Cortex of kidney (tissue), 1 donor: ENCODE data around the gene UMPS.
"Not testable (repeated sequence)": the region's sequence is repeated elsewhere in the genome, so short reads cannot be mapped to it uniquely, and the experiment has no call there.

Experiments
- DNase-seq: peaks from one replicate; lab custom pipeline; 2025; lab: John Stamatoyannopoulos, UW

UMPS gene

GRCh38 chr3:124780356-124780755 lies 50.1 kb downstream of the UMPS start:
- DNase-seq, result no peak

DNA sequence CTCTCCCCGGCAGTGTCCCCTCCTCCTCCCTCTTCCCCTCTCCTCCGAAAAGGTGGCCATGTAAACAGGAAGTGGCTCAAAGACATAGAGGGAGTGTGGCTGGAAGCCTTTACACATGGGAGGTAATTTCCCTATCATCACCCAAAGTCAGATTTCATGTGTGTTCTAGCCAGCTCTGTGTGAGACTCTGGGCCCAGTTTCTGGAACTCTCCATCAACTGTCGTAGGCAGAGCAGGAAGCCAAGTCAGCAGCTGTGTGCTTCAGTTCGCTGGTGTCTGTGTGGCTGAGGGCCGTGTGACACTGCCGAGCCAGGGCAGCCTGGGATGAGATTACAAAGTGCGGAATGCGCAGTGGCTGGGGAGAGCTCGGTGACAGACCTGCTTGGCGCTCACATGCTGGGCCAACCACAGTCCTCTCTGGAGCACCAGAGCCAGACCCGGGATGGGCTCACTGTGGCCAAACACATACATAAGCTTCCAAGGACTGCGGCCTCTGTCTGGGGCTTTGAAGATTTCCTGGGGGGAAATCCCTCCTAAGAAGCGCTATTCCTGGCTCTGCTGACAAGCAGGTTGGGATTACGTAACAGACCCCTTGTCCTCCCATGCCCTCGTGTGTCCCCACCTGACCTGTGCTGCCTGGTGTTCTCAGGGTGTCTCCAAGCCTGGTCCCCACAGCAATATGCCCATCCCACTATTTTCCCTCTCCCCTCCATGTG lies 50.7 kb downstream of the UMPS start:
- no peak for DNase-seq

GRCh38 chr3:124781476-124782376 lies 51.5 kb downstream of the UMPS start:
- DNase-seq, result no peak

DNA sequence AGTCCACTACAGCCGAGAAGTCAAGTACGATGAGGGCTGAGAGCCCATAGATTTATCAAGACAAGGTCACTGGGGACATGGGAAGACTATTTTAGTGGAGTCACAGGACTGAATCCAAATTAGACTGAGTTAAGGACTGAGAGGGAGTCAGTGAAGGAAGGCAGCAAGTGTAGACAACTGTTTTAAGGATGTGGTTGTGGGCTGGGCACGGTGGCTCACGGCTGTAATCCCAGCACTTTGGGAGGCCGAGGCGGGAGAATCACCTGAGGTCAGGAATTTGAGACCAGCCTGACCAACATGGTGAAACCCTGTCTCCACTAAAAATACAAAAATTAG lies 52.1 kb downstream of the UMPS start:
- DNase-seq, result not testable (repeated sequence)

- no peak for DNase-seq
These were observed 53.4 kb downstream of the UMPS start for GRCh38 chr3:124783696-124784095.

DNA sequence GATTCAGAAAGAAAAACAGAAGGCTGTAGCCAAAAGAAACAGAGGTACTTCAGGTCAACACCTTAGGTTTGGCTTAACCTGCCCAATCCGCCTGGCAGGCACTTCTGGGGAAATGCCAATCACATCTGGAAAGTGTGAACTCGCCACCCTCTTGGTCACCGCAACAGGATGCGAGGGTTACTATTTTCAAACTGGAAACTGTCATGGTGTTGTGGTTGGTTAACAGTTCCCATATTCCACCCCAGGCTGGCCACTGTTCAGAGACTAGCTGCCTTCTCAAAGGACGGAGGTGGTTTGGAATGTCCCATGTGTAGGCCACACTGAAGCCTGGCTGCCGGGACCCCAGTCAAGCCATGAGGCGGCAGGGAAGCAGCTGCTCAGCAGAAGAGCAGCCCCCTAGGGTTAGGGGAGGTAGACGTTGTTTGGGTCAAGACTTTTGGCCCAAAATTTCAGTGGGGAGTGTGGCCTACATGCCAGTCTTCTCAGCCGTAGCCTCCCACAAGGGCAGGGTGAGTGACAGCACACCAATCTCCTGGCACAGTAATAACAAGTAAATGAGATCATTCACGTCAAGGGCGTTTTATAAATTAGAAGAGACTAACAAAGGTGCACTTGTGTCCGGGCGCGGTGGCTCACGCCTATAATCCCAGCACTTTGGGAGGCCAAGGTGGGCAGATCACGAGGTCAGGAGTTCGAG lies 54.6 kb downstream of the UMPS start:
- no peak for DNase-seq

DNA sequence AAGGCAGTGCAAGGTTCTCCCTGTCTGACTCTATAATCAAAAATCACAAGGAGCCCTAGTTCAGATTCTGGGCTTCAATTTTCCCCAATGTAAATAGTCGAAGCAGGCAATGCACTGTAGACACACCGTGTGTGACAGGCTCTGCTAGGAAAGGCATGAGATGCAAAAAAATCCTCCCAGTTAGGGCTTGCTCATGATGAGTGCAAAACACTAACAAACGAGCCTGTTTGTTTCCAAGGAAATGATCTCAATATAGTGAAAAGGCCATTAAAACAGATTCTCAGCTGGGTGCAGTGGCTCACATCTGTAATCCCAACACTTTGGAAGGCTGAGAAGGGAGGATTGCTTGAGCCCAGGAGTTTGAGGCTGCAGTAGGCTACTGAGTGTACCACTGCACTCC lies 55.7 kb downstream of the UMPS start:
- no peak for DNase-seq

DNA sequence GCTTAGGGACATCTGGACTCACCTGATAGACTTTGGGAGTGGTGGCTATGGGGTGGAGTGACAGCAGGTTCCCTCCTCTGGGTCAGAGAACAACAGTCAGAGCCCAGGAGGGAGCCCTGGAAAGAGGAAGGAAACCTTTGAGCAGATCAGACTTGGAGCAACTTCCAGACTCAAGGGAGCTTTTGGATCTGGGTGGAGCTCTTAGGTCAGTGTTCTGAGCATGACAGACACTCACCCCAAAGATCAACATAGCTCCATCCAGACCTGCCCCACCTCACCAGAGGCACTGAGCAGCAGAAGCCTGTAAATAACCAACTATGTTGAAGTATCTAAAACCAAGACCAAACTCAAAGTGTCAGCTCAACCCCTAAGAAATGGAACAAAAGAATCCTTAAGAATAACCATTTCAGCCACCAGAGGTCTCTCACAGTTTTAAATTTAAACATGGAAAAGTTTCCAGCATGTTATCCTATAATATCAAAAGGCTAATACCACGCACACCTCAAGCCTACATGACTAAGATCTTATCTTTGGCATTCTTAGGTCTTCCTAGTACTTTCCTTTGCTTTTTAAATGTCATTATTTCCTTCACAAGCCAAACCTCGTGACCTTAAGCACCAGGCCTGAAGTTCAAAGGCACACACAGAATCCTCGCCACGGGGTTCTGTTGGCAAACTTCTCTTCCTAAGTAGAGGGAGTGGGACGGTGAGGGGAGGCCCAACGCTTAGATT lies 56.4 kb downstream of the UMPS start:
- DNase-seq, result no peak

DNA sequence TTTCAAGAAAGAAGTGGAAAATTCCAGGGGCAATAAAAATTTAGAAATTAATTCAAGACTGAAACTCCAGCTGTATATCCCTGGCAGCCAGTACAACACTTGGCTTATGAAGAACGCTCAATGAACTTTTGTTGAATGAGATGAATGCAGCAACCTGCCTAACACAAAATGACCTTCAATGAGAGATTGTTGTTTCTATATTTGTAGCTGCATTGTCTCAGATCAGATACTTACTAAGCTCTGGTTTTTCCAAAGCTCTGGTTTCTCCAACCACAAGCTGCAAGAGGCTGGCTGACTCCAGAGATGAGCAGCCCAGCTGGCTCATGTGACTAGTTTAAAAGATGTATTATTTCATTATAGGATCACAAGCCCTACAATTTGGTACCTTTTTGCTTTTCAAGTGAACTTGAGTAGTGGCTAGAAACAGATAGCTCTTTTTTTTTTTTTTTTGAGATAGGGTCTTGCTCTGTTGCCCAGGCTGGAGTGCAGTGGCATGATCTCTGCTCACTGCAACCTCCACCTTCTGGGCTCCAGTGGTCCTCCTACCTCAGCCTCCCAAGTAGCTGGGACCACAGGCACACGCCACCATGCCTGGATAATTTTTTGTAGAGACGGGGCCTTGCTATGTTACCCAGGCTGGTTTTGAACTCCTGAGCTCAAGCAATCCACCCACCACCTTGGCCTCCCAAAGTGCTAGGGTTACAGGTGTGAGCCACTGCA lies 57.4 kb downstream of the UMPS start:
- no peak for DNase-seq

DNA sequence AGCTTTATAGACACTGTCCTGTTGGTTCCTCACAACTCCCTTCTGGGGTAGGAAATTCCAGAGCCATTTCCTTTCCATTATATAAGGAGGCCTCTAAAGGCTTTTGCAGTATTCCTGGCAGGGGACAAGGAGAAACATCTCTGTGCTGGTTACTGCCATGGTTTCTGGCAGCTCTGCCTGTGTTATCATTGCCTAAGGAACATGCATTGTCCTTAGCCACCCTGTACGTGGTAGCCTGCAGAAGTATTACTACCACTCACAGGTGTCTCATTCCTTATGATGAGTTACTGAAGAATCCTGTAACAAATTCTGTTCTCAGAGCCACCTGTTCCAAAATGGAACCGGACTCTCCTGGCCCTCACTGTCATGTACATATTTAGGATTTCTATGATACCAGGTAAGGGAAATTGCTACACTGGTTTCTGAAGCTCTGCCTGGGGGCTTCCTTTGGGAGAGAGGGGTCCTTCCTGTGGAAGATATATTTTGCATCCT lies 58.0 kb downstream of the UMPS start:
- DNase-seq, result no peak

DNA sequence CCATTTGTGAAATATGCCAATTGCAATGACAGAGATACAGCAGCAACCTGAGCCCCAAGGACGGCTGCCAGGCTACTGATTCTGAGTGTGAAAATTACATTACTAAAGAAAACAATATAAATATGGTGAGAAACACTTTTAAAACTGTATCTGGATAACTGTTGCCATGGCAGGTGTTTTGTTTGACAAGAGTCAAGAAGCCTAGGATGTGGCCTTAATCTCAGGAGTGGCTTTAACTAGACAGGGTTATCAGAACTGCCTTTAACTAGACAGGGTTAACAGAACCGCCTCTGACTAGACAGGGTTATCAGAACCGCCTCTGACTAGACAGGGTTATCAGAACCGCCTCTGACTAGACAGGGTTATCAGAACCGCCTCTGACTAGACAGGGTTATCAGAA lies 58.9 kb downstream of the UMPS start:
- DNase-seq, result not testable (repeated sequence)

- no peak for DNase-seq
These were observed 60.9 kb downstream of the UMPS start for GRCh38 chr3:124791142-124791541.

GRCh38 chr3:124791639-124792151 lies 61.4 kb downstream of the UMPS start:
- no peak for DNase-seq

DNA sequence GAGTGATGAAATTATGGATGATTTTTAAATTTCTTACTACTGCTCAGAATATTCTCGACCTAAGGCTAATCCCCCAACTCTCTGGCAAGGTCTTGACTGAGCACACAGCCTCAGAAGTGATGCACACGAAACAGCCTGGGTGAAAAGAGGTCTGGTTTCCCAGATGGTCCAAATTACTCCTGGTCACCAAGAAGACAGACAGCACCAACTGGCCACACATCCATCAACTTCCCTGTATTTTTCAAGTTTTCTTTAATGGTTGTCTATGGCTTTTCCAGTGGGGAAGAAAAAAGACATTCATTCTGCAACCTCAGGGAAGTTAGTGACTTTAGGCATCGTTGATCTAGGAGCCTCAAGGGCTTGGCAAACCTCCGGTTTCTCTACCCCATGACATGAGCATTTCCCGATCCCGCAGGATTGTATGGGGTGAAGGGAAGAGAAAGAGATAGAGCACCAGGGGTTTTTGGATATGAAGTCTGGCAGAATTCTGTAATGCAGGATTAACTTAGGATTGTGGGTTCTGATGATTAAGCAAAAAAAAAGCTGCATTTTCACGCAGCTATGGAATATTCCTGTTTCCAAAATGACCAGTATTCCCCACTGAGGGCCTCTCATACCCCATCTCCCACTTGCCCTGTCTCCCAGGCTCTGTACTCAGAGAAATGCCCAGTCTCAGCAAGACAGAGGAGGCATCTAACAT lies 62.2 kb downstream of the UMPS start:
- DNase-seq, result no peak

GRCh38 chr3:124793054-124793739 lies 62.9 kb downstream of the UMPS start:
- no peak for DNase-seq

- no peak for DNase-seq
These were observed 66.2 kb downstream of the UMPS start for GRCh38 chr3:124796477-124796876.

GRCh38 chr3:124797426-124797945 lies 67.2 kb downstream of the UMPS start:
- no peak for DNase-seq
